Measurements from ENCODE around the gene GPD1L. TPM values are rescaled to one million over a fixed set of nuclear protein-coding genes. Genes with fewer than 3 reads are reported as not detected.

Gene GPD1L
- total and polyA plus RNA-seq, 2 of the 4 experiments (the other 2 are of a cell fraction): 3.9 to 7.9 TPM

GRCh38 chr3:32155117-32155516 is 48.7 kb downstream of the GPD1L start:
- no peaks in the 10 kb centered on the region for H3K27me3 ChIP-seq (ENCODE audit: control insufficient read depth, insufficient read depth, low read length)
- no peak overlapping the region for H2BK15ac ChIP-seq (ENCODE audit: low read depth, low read length)
- no peak overlapping the region for H3K4me2 ChIP-seq (ENCODE audit: low read depth, low read length)
- H3K4ac ChIP-seq (ENCODE audit: low read depth, low read length): no peak overlapping the region
- TF ChIP-seq, protein P1, sequence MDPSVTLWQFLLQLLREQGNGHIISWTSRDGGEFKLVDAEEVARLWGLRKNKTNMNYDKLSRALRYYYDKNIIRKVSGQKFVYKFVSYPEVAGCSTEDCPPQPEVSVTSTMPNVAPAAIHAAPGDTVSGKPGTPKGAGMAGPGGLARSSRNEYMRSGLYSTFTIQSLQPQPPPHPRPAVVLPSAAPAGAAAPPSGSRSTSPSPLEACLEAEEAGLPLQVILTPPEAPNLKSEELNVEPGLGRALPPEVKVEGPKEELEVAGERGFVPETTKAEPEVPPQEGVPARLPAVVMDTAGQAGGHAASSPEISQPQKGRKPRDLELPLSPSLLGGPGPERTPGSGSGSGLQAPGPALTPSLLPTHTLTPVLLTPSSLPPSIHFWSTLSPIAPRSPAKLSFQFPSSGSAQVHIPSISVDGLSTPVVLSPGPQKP (IDR thresholded peaks at IDR 0.05; ENCODE audit: borderline replicate concordance, low read depth, low read length): no peak
- TF ChIP-seq BHLHE40 (IDR thresholded peaks at IDR 0.05; ENCODE audit: low read depth, low read length) (no peak), NFE2L2 (IDR thresholded peaks at IDR 0.05; ENCODE audit: low read depth, low read length) (no peak), RFX5 (IDR thresholded peaks at IDR 0.05; ENCODE audit: low read depth, low read length) (no peak), CTCF (conservative IDR thresholded peaks at IDR 0.05; ENCODE audit: low read depth, low read length) (no peak), POLR2A (IDR thresholded peaks at IDR 0.05; ENCODE audit: low read depth, low read length) (no peak), SMC3 (IDR thresholded peaks at IDR 0.05; ENCODE audit: low read depth, low read length) (no peak), MAFK (IDR thresholded peaks at IDR 0.05; ENCODE audit: low read depth, low read length) (no peak), CEBPB (IDR thresholded peaks at IDR 0.05; ENCODE audit: low read depth, low read length) (no peak), MXI1 (IDR thresholded peaks at IDR 0.05; ENCODE audit: borderline replicate concordance, low read depth, low read length) (no peak), RCOR1 (IDR thresholded peaks at IDR 0.05; ENCODE audit: insufficient replicate concordance, low read length) (no peak), MAZ (IDR thresholded peaks at IDR 0.05; ENCODE audit: borderline replicate concordance, low read depth, low read length) (no peak), RAD21 (IDR thresholded peaks at IDR 0.05; ENCODE audit: low read length) (no peak), FOS (IDR thresholded peaks at IDR 0.05; ENCODE audit: low read depth, low read length) (no peak)
- TF ChIP-seq, protein P2, sequence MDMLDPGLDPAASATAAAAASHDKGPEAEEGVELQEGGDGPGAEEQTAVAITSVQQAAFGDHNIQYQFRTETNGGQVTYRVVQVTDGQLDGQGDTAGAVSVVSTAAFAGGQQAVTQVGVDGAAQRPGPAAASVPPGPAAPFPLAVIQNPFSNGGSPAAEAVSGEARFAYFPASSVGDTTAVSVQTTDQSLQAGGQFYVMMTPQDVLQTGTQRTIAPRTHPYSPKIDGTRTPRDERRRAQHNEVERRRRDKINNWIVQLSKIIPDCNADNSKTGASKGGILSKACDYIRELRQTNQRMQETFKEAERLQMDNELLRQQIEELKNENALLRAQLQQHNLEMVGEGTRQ (IDR thresholded peaks at IDR 0.05; ENCODE audit: low read depth, low read length): no peak
- no peak overlapping the region for H2AK9ac ChIP-seq (replicated peaks; ENCODE audit: low read depth, low read length, poor library complexity)
- H4K91ac ChIP-seq (ENCODE audit: insufficient read depth, low read depth, low read length): no peak overlapping the region
- H3K4me3 ChIP-seq (ENCODE audit: insufficient read depth, low read depth, low read length): no peak overlapping the region
- no peak overlapping the region for H2BK120ac ChIP-seq (ENCODE audit: low read depth, low read length)
- no peaks in the 10 kb centered on the region for H3K9me1 ChIP-seq (ENCODE audit: insufficient read depth, low read length)
- H3K18ac ChIP-seq (ENCODE audit: low read depth, low read length): no peak overlapping the region
- no peaks in the 10 kb centered on the region for H3K9me3 ChIP-seq (ENCODE audit: control insufficient read depth, insufficient read depth, low read length)
- H3K36me3 ChIP-seq (ENCODE audit: control insufficient read depth, insufficient read depth, low read length): no peaks in the 10 kb centered on the region
- no CpG with 5 or more reads among the region's 3 CpGs for WGBS, 2 experiments (ENCODE audit: extremely low coverage in 2 of 2, insufficient read length in 1 of 2)
- H3K79me1 ChIP-seq (ENCODE audit: low read depth in 1 of 2, low read length in 2 of 2): no peaks in the 10 kb centered on the region
- dilution Hi-C loops (cut with HindIII; ENCODE audit: low sequenced_read_pairs, unreplicated experiment): no loop called here
- in situ Hi-C loops (cut with MboI; ENCODE audit: low sequenced_read_pairs): no loop called here
- no peak overlapping the region for H2AFZ ChIP-seq (replicated peaks; ENCODE audit: low read length, poor library complexity)
- no peak overlapping the region for H3K23ac ChIP-seq (ENCODE audit: low read depth, low read length)
- intact Hi-C loops (cut with micrococcal nuclease): no loop called here
- no peak overlapping the region for H2BK5ac ChIP-seq (ENCODE audit: low read depth, low read length, poor library complexity, severe bottlenecking)
- no TSS peak for BruUV-seq (replicated peaks)
- POLR2A ChIA-PET (ENCODE audit: unreplicated experiment): no interaction called here
- H2BK20ac ChIP-seq (ENCODE audit: low read depth, low read length): no peak overlapping the region
- CTCF ChIA-PET: interaction anchor here (1.8 kb wide), 1 partner anchor 11 kb away, joined by 6 read pairs; no protein-coding TSS in a partner anchor
- no peak overlapping the region for H4K5ac ChIP-seq (ENCODE audit: low read depth, low read length)
- no peak overlapping the region for H3K56ac ChIP-seq (ENCODE audit: extremely low read depth, insufficient read depth, low read length)
- no peak overlapping the region for H3K27ac ChIP-seq (ENCODE audit: insufficient read depth, low read length)
- no peak overlapping the region for H2AK5ac ChIP-seq (ENCODE audit: low read depth, low read length)
- no peak overlapping the region for H3K9ac ChIP-seq (ENCODE audit: low read depth, low read length)
- no peak overlapping the region for H4K8ac ChIP-seq (ENCODE audit: low read depth in 2 of 2, low read length in 2 of 2)
- ATAC-seq (ENCODE audit: low read depth) (no peak), DNase-seq (no peak)
- H3K14ac ChIP-seq (replicated peaks; ENCODE audit: low read depth, low read length): no peak overlapping the region
- no peaks in the 10 kb centered on the region for H4K20me1 ChIP-seq (ENCODE audit: insufficient read depth, low read length)
- H3K4me1 ChIP-seq (ENCODE audit: control insufficient read depth, insufficient read depth, low read length): no peaks in the 10 kb centered on the region
